ENCODE data around the gene ATP7A. TPM values are rescaled to one million over a fixed set of nuclear protein-coding genes. Genes with fewer than 3 reads are reported as not detected.
"Not testable (repeated sequence)": the region's sequence is repeated elsewhere in the genome, so short reads cannot be mapped to it uniquely, and the experiment has no call there.

ATP7A gene
- polyA plus RNA-seq, 2 of the 4 experiments (the other 2 are of a cell fraction), result 6.5 to 12.2 TPM

DNA sequence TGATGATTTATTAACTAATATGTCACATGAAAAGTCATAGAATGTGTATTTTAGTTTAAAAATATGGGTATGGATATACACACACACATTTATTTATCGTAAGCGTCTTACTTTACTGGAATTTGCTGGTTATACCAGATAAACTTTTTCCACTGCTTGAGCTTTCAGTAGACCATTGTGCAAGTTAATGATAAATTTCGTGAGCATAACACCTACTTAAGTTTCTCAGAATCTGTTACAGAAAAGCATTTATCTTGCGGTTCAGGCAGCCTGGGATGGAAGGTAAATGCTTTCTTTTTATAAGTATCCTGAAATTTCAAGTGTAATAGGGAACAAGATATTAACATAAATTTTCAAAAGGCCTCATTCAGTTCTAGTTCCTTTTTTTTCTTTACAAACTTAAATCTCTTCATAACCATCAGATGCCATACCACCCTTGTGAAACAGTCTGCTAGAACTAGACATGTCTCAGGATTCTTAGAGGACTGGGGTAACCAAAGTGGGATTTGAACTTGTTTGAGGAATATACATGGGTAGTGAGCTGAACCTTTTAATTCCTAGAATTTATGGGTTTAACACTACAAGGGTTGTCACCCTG, 27.7 kb downstream of the ATP7A start:
- ATAC-seq (no peak), FAIRE-seq (peak; percentile 78), DNase-seq (ENCODE audit: low read depth in 1 of 2, low spot score in 1 of 2) (no peak)
- TF ChIP-seq HOXB5 (CRISPR knock-in tag; IDR thresholded peaks at IDR 0.05) (no peak), RAD21 (conservative IDR thresholded peaks at IDR 0.05 in 1 of 2, IDR thresholded peaks at IDR 0.05 in 1 of 2) (no peak), CEBPB (IDR thresholded peaks at IDR 0.05) (0 out of 4 replicates have a peak, but pooled peaks of 1 of the 2 experiments have one; percentile 5), HMGXB4 (CRISPR knock-in tag; IDR thresholded peaks at IDR 0.05; ENCODE audit: borderline replicate concordance) (no peak), FOSB (CRISPR knock-in tag; IDR thresholded peaks at IDR 0.05) (no peak), EHF (CRISPR knock-in tag; IDR thresholded peaks at IDR 0.05) (no peak), ATOH8 (CRISPR knock-in tag; IDR thresholded peaks at IDR 0.05; ENCODE audit: low read depth) (no peak)
- peak overlapping the region; percentile 93 for H3K4me2 ChIP-seq
- WGBS (ENCODE audit: missing lambda C conversion rate), result 81% methylated on average over 4 of the region's 4 CpGs
- H3K4me3 ChIP-seq, result no peak overlapping the region
- ChIA-PET POLR2A (no interaction called here), CTCF (no interaction called here)
- H3K4me1 ChIP-seq, result peaks cover 48% of the 10 kb centered on the region
- H3K9me3 ChIP-seq, result no peaks in the 10 kb centered on the region
- peak overlapping the region; percentile 86 to 94 for H3K27ac ChIP-seq

DNA sequence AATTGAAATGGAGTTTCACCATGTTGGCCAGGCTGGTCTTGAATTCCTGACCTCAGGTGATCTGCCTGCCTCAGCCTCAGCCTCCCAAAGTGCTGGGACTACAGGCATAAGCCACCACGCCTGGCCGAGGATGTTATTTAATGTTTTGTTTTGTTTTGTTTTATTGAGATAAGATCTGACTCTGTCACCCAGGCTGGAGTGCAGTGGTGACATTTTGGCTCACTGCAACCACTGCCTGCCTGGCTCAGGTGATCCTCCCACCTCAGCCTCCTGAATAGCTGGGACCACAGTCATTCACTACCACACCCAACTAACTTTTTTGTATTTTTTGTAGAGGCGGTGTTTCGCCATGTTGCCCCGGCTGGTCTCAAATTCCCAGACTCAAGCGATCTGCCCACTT, 34.5 kb downstream of the ATP7A start:
- CTCF ChIA-PET; H3K27ac ChIP-seq; DNase-seq (ENCODE audit: low read depth in 1 of 2, low spot score in 1 of 2); H3K4me2 ChIP-seq; H3K4me3 ChIP-seq; ATAC-seq; H3K9me3 ChIP-seq; FAIRE-seq; POLR2A ChIA-PET: not testable (repeated sequence)
- 93% methylated on average over 6 of the region's 6 CpGs for WGBS (ENCODE audit: missing lambda C conversion rate)
- peaks cover 19% of the 10 kb centered on the region; the same call in 1 of the 3 replicates for H3K4me1 ChIP-seq

DNA sequence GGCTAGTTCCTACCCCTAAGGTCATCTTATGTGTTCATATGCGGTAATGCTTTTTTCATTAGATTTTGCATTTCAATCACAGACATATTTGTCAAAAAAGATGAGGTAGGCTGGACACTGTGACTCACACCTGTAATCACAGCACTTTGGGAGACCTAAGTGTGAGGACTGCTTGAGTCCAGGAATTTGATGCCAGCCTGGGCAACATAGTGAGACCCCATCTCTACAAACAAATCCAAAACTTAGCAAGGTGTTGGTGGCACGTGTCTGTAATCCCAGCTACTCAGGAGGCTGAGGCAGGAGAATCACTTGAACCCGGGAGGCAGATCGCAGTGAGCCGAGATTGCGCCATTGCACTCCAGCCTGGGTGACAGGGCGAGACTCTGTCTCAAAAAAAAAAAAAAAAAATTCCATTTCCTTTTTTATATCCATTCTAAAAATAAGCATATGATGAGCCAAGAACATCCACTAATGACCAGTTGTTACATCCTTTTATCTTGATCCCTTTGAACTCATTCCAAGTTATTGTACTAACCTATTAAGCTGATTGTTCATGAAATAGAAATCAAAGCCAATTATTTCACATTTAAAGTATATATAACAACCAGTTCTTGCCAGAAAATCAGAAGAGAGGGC, 35.5 kb downstream of the ATP7A start:
- WGBS (ENCODE audit: missing lambda C conversion rate), result 90% methylated on average over 7 of the region's 7 CpGs
- no peak for TF ChIP-seq CBX8 (IDR thresholded peaks at IDR 0.05)
- TF ChIP-seq HOXA7 (CRISPR knock-in tag; IDR thresholded peaks at IDR 0.05), result no peak
- no peak for TF ChIP-seq USF2 (IDR thresholded peaks at IDR 0.05)
- TF ChIP-seq MAX (IDR thresholded peaks at IDR 0.05), result no peak
- no peak for TF ChIP-seq JUNB (IDR thresholded peaks at IDR 0.05)
- no peak for TF ChIP-seq HEYL (CRISPR knock-in tag; IDR thresholded peaks at IDR 0.05)
- TF ChIP-seq ZC3H11A (IDR thresholded peaks at IDR 0.05), result no peak
- TF ChIP-seq ZFP36 (IDR thresholded peaks at IDR 0.05; ENCODE audit: borderline replicate concordance, partially characterized antibody), result no peak
- TF ChIP-seq POLR2A (IDR thresholded peaks at IDR 0.05; ENCODE audit: low read length), result no peak
- TF ChIP-seq FOXS1 (CRISPR knock-in tag; IDR thresholded peaks at IDR 0.05), result no peak
- TF ChIP-seq, protein P1, sequence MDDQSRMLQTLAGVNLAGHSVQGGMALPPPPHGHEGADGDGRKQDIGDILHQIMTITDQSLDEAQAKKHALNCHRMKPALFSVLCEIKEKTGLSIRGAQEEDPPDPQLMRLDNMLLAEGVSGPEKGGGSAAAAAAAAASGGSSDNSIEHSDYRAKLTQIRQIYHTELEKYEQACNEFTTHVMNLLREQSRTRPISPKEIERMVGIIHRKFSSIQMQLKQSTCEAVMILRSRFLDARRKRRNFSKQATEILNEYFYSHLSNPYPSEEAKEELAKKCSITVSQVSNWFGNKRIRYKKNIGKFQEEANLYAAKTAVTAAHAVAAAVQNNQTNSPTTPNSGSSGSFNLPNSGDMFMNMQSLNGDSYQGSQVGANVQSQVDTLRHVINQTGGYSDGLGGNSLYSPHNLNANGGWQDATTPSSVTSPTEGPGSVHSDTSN (IDR thresholded peaks at IDR 0.05), result no peak
- no peak for TF ChIP-seq MAFK (IDR thresholded peaks at IDR 0.05; ENCODE audit: partially characterized antibody)
- FAIRE-seq (peak; percentile 99), ATAC-seq (no peak), DNase-seq (ENCODE audit: low read depth in 1 of 2, low spot score in 1 of 2) (no peak)
- H3K4me3 ChIP-seq, result no peak overlapping the region
- H3K4me1 ChIP-seq, result peaks cover 17% of the 10 kb centered on the region; the same call in 1 of the 3 replicates
- no peaks in the 10 kb centered on the region for H3K9me3 ChIP-seq
- CTCF ChIA-PET, result no interaction called here
- no peak overlapping the region for H3K4me2 ChIP-seq
- no peak overlapping the region for H3K27ac ChIP-seq
- POLR2A ChIA-PET, result no interaction called here
